ENCODE results near the gene TIMM10. TPM values are rescaled to one million over a fixed set of nuclear protein-coding genes. Genes with fewer than 3 reads are reported as not detected.

Gene TIMM10
- total RNA-seq, 1 experiment from 2014 or later: 115 TPM

DNA sequence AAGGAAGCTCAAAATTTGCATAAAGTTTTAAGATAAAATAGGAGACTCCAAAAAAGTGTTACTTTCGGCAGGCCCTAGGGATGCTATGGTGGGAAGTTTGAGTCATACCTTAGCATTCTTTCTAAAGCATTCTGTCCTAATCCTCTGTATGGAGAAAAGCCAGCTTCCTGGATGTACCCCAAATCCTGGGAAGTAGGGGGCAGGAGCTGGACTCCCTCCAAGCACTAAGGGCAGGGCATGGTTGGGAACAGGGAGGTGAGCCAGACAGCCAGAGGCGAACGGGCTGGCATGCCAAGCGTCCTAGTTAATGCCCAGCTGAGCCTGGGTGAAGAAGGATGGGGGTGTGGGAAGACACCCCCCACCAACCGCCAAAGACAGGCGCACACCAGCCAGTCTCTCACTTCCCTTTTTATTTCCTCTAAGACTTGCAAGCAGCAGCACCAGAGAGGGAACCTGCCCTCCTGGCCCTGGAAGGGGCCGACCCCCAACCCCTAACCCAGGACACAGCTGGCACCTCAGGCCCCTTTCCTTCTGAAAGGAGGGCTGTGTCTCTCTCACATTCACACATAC lies 46.3 kb downstream of the TIMM10 start:
- no peak for DNase-seq (ENCODE audit: low read depth)

DNA sequence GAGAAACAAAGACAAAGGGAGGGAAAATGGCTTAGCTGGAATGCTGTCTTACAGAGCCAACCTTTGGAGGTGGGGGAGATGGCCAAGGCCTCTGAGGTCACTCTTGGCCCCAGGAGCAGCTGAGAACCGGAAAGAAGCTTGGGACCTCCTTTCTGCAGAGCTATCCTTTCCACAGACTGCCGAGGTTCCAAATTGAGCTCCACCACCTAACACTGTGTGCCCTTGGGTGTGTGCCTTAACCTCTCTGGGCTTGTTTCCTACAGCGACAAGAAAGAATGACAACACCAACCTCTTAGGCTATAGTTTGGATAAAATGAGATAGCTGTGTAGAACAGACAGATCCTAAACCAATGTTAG lies 47.0 kb downstream of the TIMM10 start:
- no peak for DNase-seq (ENCODE audit: low read depth)

DNA sequence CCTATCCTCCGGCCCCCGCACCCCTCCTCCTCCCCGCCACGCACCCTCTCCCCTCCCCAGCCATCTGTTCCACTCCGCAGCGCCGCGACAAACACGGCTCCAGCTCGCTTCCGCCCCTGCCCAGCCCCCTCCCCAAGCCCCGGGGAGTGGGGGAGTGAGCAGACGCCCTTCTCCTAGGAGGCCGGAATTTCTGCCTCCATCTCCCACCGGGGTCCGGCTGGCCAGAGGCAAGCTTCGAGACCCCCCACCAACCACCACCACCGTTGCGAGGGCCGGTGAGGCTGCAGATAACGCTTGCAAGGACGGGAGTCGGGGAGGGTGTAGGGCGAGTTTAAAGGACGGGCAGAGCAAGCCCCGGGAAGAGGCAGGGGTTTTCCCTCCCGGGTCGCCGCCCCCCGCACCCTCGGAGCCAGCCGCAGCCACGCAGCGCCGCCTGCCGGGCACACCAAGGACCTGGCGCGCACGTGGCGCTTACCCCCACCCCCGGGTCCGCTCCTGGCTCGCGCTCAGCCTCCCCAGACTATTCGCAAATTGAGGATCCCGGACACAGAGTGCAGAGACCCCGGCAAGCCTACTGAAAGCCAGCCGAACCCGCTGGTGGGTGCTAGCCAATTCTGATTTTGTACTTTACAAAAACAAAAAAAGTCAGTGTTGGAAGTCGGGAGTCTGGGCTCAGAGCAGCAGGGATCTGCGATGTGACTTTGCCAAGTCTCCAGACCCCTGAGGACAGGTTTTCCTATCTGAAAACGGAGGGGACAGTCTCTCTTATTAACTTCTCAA lies 47.6 kb downstream of the TIMM10 start:
- DNase-seq (ENCODE audit: low read depth): no peak

DNA sequence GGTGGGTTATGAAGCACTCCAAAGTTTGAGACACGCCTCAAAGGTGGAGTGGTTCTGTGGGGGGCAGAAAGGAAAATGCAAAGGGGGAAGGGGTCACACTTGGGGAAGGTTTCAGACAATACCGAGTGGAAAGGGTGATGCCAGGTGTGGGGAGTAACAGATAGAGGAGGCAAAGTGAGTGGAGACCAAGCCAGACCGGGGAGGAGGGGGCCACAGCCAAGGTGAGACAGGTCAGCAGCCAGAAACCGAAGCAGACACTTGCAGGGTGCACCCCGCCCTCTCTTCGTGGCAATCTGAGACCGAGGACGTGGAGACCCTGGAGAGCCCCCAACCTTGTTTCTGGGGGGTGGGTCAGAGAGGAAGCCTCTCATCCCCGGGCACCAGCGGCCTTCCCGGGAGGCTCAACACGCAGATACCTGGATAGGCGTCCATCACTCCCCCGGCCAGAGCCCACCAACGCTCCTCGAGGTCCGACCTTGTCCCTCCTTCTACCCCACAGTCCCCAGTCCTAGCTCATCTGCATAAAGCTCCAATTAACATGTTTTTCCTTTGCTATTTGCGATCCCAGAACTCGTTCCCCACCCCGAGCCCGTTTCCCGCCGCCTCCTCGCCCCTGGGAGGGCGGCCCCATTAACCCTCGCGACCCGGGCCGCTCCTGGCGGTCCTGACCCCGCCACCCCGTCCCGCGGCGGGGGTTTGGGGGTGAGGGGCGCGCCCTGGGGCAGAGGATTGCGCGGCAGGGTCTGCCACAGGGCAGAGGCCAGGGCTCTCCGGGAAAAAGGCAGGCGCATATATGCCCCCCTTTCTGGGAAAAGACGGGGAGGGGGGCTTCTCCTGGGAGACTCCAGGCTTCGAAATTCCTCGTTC lies 48.4 kb downstream of the TIMM10 start:
- no peak for DNase-seq (ENCODE audit: low read depth)

DNA sequence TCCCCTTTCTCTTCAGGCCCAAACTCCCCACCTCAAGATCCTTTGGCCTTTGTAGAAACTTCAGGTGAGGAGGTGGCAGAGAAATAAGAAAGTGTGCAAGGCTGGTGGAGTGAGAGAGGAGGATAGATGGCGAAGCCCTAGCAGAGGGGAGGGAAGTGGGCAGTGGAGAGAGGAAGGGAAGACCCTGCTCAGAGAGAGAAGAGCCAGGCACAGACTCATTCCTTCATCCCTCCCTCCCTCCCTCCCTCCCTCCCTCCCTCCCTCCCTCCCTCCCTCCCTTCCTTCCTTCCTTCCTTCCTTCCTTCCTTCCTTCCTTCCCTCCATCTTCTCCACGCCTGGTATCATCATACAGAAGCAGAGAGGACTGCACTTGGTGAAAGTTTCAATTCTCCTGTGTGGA lies 49.2 kb downstream of the TIMM10 start:
- DNase-seq (ENCODE audit: low read depth): no peak

DNA sequence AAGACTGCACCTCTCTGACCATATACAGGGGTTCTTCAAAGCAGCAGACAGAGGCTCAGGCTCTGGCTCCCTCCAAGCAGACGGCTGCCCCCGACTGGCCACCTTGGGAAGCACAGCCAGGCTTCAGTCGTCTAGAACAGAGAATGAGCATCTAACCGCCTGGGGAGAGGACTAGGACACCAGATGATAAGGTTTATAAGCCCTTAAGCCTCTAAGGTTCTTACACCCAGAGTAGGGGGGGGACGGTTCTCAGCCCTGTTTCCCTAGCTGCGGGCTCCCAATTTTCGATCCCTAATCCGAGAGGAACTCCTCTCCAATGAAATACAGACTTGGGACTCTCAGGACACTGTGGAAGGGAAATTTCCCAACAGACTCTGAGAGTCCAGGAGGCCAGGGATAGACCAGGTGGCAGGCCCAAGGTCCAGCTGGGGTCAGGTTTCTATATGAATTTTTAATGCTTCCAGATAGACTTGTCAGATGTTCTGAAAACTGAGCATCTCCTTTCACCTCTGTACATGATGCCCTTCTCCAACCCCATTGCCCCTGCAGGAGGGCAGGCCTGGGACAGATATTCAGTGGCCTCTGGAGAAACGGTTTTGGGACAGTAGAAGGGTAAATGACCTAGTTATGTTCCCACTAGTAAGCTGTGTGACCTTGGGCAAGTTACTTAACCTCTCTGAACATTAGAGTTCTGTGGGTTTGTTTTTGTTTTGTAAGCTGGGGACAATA lies 50.0 kb downstream of the TIMM10 start:
- DNase-seq (ENCODE audit: low read depth): peak; percentile 64

DNA sequence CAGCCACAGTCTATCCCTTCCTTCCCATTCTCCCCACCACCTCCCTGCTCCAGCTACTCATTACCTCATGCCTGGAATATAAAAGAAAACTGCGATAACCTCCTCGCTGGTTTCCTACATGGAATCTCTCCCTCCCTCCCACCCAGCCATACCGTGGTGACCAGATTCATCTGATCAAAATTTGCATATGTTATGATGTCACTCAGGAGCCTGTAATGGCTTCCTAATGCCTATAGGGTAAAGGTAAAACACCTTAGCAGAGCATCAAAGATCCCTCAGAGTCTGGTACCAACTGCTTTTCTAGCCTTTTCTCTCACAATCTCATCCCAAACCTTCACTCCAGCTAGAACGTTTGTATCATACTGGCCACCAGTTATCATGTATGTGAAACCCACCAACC lies 50.6 kb downstream of the TIMM10 start:
- no peak for DNase-seq (ENCODE audit: low read depth)

DNA sequence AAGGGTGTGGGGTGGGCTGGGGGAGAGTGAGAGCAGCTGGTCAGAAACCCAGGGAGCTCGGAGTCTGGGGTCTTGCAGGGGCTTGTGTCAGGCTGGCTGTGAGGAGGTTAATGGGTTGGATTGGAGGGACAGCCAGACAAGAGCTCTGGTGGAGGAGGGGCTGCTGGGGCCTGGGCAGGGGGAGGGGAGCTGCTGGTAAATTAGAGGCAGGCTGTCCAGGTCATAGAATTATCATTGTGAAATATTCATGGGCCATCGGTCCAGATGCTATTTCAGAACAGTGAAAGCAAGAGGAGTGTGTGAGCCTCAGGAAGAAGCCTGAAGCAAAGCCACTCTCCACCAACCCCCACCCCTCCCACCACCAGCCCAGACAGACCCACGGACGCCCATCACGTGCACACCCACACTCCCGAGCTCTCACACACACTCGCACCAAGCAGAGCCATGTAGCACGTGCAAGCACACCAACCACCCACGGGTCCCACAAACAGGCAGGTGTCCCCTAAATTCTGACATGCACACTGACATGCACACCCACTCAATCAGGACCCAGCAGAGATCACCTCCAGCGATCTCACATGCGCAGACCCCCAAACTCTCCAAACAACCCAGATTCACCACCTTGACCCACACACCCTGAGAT lies 51.4 kb downstream of the TIMM10 start:
- no peak for DNase-seq (ENCODE audit: low read depth)

Small RNA genes within 50 kb of the gene (small RNA-seq; reads per million reads assigned to genes)
- gene RN7SL605P: not detected

Other genes starting within 250 kb of the TIMM10 start
- gene TNKS1BP1, start 205.8 kb downstream of the TIMM10 start, total RNA-seq (2014; rRNA removed; shearing (Covaris generic)): 39.8 and 57.0 TPM in 2 replicates
- gene SSRP1, start 194.9 kb downstream of the TIMM10 start, total RNA-seq (2014; rRNA removed; shearing (Covaris generic)): 206 and 249 TPM in 2 replicates
- gene P2RX3, start 192.4 kb downstream of the TIMM10 start, total RNA-seq (2014; rRNA removed; shearing (Covaris generic)): not detected in 2 replicates
- gene PRG3, start 149.6 kb downstream of the TIMM10 start, total RNA-seq (2014; rRNA removed; shearing (Covaris generic)): not detected in 2 replicates
- gene PRG2, start 140.1 kb downstream of the TIMM10 start, total RNA-seq (2014; rRNA removed; shearing (Covaris generic)): not detected in 2 replicates
- gene SLC43A3, start 103.6 kb downstream of the TIMM10 start, total RNA-seq (2014; rRNA removed; shearing (Covaris generic)): 81.0 and 87.2 TPM in 2 replicates
- 5.6 and 11.3 TPM in 2 replicates for gene RTN4RL2, start 70.2 kb downstream of the TIMM10 start, total RNA-seq (2014; rRNA removed; shearing (Covaris generic))
- gene SLC43A1, start 15.1 kb downstream of the TIMM10 start, total RNA-seq (2014; rRNA removed; shearing (Covaris generic)): 13.6 and 14.5 TPM in 2 replicates
- not detected in 2 replicates for gene SMTNL1, start 6.8 kb upstream of the TIMM10 start, total RNA-seq (2014; rRNA removed; shearing (Covaris generic))
- gene UBE2L6, start 36.9 kb upstream of the TIMM10 start, total RNA-seq (2014; rRNA removed; shearing (Covaris generic)): 37.3 and 51.2 TPM in 2 replicates
- not detected in 2 replicates for gene SERPING1, start 66.9 kb upstream of the TIMM10 start, total RNA-seq (2014; rRNA removed; shearing (Covaris generic))
- 0.42 and 0.84 TPM in 2 replicates for gene YPEL4, start 119.2 kb upstream of the TIMM10 start, total RNA-seq (2014; rRNA removed; shearing (Covaris generic))
- 41.5 and 42.9 TPM in 2 replicates for gene CLP1, start 127.0 kb upstream of the TIMM10 start, total RNA-seq (2014; rRNA removed; shearing (Covaris generic))
- gene ZDHHC5, start 137.4 kb upstream of the TIMM10 start, total RNA-seq (2014; rRNA removed; shearing (Covaris generic)): 36.9 and 59.0 TPM in 2 replicates
- gene MED19, start 181.5 kb upstream of the TIMM10 start, total RNA-seq (2014; rRNA removed; shearing (Covaris generic)): 29.3 and 32.1 TPM in 2 replicates
- gene TMX2, start 181.8 kb upstream of the TIMM10 start, total RNA-seq (2014; rRNA removed; shearing (Covaris generic)): 161 and 179 TPM in 2 replicates
- gene SELENOH, start 210.7 kb upstream of the TIMM10 start, total RNA-seq (2014; rRNA removed; shearing (Covaris generic)): 134 and 180 TPM in 2 replicates
- gene BTBD18, start 221.1 kb upstream of the TIMM10 start, total RNA-seq (2014; rRNA removed; shearing (Covaris generic)): not detected in 2 replicates
- 41.4 and 49.5 TPM in 2 replicates for gene CTNND1, start 231.0 kb upstream of the TIMM10 start, total RNA-seq (2014; rRNA removed; shearing (Covaris generic))

Measured in HT1080 (cell line).